ENCODE data around the gene JUN. TPM values are rescaled to one million over a fixed set of nuclear protein-coding genes. Genes with fewer than 3 reads are reported as not detected.

JUN gene
- total and polyA plus RNA-seq, 2 donors (not counting 3 experiments of a cell fraction or from before 2014, with no cell fraction given) = 88.3 to 89.3 TPM

DNA sequence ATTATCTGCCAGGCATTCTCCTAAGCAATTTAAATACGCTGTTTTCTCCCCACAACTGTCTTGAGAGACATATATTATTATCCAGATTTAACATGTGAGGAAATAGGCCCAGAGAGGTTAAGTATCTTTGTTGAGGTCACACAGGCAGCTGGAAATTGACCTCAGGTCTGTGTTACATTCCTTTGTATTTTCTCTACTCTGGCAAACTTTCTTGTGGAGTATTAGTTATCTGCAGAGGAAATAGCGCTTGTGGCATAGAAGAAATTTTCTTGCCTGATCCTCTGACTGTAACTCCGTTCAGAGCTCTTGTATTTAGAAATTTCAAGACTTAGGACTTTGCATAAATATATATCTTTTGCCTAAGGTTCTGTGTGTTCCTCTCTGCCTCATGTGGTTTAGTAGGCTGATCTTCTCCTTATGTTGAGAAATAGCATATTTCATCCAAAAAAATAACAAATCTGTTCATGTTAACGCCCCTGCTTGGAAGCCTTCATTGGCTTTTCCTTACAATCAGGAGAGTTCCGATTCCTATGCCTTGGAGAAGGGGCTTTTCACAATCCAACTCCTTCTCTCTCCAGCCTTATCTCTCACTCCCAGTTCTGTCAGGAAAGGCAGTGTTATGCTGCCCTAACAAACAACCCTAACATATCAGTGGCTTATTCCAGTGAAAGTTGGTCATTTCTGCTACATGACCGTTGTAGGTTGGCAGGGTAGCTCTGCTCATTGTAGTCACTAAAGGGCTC, 2.5 kb upstream of the JUN start:
- TF ChIP-seq GATA2 (IDR thresholded peaks at IDR 0.05; ENCODE audit: insufficient read depth, insufficient read length, low read depth, low read length) (peak; percentile 15), MYC (IDR thresholded peaks at IDR 0.05; ENCODE audit: low read depth, low read length) (no peak)
- ChIA-PET POLR2A (interaction anchor here (3.1 kb wide), 1 partner anchor 97 kb away, joined by 22 read pairs; no protein-coding TSS in a partner anchor), CTCF (interaction anchor here (1.0 to 3.4 kb wide), 11 partner anchors 28 to 973 kb away, joined by 3 to 23 read pairs (median 6); no protein-coding TSS in a partner anchor)
- H2AFZ ChIP-seq (ENCODE audit: low read depth, low read length) = peak overlapping the region; percentile 5
- H3K27ac ChIP-seq (ENCODE audit: insufficient read depth, low read depth, low read length) = peak overlapping the region; percentile 97
- H3K36me3 ChIP-seq (ENCODE audit: control insufficient read depth in 2 of 2, extremely low read depth in 1 of 2, insufficient read depth in 2 of 2, low read length in 2 of 2) = no peaks in the 10 kb centered on the region
- no peak overlapping the region for H3K9ac ChIP-seq (replicated peaks; ENCODE audit: extremely low read depth, insufficient read depth, low read length)
- FAIRE-seq = peak; percentile 46
- no TSS peak for BruUV-seq (replicated peaks)
- no peak overlapping the region for H3K4me2 ChIP-seq (ENCODE audit: insufficient read depth, low read length)
- intact Hi-C loops (cut with micrococcal nuclease) (no loop called here), dilution Hi-C loops (cut with MboI; ENCODE audit: extremely low pct_ligation_motif_present, low sequenced_read_pairs) (no loop called here)
- no peaks in the 10 kb centered on the region for H4K20me1 ChIP-seq (replicated peaks; ENCODE audit: control insufficient read depth, extremely low read depth, insufficient read depth, low read length)
- DNase-seq (ENCODE audit: low read depth, low spot score) = peak; percentile 49
- H3K4me3 ChIP-seq (replicated peaks in 1 of 3; ENCODE audit: insufficient read depth in 1 of 3, low read depth in 1 of 3, low read length in 3 of 3) = no peak overlapping the region
- no peaks in the 10 kb centered on the region for H3K27me3 ChIP-seq (ENCODE audit: control insufficient read depth in 2 of 2, insufficient read depth in 2 of 2, low read length in 2 of 2)
- no peaks in the 10 kb centered on the region for H3K9me3 ChIP-seq (replicated peaks; ENCODE audit: control insufficient read depth, insufficient read depth, low read length)
- H3K79me2 ChIP-seq (ENCODE audit: control insufficient read depth, insufficient read depth, low read length) = peaks cover 24% of the 10 kb centered on the region
- no peaks in the 10 kb centered on the region for H3K9me1 ChIP-seq (replicated peaks; ENCODE audit: control insufficient read depth, extremely low read depth, insufficient read depth, low read length)
- peaks cover 17% of the 10 kb centered on the region for H3K4me1 ChIP-seq (ENCODE audit: control insufficient read depth, extremely low read depth, insufficient read depth, low read length)

DNA sequence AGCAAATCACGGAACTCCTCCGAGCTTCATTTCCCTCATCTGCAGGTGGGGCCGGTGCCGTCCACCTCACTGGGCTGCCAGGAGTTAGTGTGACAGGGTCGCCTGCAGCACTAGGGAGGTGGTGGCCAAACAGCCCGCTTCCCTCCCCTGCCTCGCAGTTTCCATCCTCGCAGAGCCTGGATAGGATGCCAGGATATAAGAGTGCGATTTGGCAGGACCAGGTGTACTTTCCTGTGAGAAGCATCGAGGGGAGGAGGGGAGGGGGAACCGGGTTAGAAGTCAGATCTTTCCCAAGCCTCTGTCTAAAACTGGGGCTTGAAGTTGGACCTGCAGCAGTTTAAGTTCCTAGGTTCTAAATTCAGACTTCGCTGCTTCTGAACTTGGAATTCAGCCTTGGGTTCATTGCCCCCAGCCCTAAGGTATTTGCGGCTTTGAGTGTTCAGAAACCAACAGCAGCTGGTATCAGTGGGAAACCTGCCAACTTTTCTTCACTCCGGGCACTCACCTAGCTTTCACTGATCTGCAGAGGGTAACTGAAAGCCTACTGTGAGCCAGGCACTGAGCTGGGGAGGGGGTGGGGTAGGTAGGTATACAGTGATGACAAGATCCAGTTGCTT, 1.7 kb upstream of the JUN start:
- no peak for TF ChIP-seq POLR2AphosphoS5 (IDR thresholded peaks at IDR 0.05; ENCODE audit: insufficient read depth, low read depth, low read length)
- TF ChIP-seq FOS (IDR thresholded peaks at IDR 0.05; ENCODE audit: borderline replicate concordance, insufficient read depth, low read length) = no peak
- TF ChIP-seq, protein P1, sequence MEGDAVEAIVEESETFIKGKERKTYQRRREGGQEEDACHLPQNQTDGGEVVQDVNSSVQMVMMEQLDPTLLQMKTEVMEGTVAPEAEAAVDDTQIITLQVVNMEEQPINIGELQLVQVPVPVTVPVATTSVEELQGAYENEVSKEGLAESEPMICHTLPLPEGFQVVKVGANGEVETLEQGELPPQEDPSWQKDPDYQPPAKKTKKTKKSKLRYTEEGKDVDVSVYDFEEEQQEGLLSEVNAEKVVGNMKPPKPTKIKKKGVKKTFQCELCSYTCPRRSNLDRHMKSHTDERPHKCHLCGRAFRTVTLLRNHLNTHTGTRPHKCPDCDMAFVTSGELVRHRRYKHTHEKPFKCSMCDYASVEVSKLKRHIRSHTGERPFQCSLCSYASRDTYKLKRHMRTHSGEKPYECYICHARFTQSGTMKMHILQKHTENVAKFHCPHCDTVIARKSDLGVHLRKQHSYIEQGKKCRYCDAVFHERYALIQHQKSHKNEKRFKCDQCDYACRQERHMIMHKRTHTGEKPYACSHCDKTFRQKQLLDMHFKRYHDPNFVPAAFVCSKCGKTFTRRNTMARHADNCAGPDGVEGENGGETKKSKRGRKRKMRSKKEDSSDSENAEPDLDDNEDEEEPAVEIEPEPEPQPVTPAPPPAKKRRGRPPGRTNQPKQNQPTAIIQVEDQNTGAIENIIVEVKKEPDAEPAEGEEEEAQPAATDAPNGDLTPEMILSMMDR (IDR thresholded peaks at IDR 0.05; ENCODE audit: extremely low read depth in 1 of 2, insufficient read depth in 1 of 2, low read depth in 1 of 2, low read length in 2 of 2) = no peak
- TF ChIP-seq, protein P2, sequence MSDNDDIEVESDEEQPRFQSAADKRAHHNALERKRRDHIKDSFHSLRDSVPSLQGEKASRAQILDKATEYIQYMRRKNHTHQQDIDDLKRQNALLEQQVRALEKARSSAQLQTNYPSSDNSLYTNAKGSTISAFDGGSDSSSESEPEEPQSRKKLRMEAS (IDR thresholded peaks at IDR 0.05; ENCODE audit: insufficient read depth, insufficient read length) = no peak
- no peak for TF ChIP-seq EZH2 (IDR thresholded peaks at IDR 0.05; ENCODE audit: borderline replicate concordance, low read depth, low read length, severe bottlenecking)
- no peak for TF ChIP-seq MYC (IDR thresholded peaks at IDR 0.05; ENCODE audit: low read depth, low read length)
- TF ChIP-seq POLR2A (IDR thresholded peaks at IDR 0.05; ENCODE audit: low read depth, low read length) = no peak
- no peak for TF ChIP-seq GATA2 (IDR thresholded peaks at IDR 0.05; ENCODE audit: insufficient read depth, insufficient read length, low read depth, low read length)
- no peak for TF ChIP-seq JUN (IDR thresholded peaks at IDR 0.05; ENCODE audit: borderline replicate concordance, insufficient read depth, insufficient read length, low read depth)
- Histone ChIP-seq H3K79me2 (ENCODE audit: control insufficient read depth, insufficient read depth, low read length) (peaks cover 32% of the 10 kb centered on the region), H3K9ac (replicated peaks; ENCODE audit: extremely low read depth, insufficient read depth, low read length) (peak overlapping the region; percentile 99), H3K36me3 (ENCODE audit: control insufficient read depth in 2 of 2, extremely low read depth in 1 of 2, insufficient read depth in 2 of 2, low read length in 2 of 2) (no peaks in the 10 kb centered on the region), H3K9me1 (replicated peaks; ENCODE audit: control insufficient read depth, extremely low read depth, insufficient read depth, low read length) (no peaks in the 10 kb centered on the region), H3K9me3 (replicated peaks; ENCODE audit: control insufficient read depth, insufficient read depth, low read length) (no peaks in the 10 kb centered on the region), H4K20me1 (replicated peaks; ENCODE audit: control insufficient read depth, extremely low read depth, insufficient read depth, low read length) (no peaks in the 10 kb centered on the region), H3K4me3 (replicated peaks in 1 of 3; ENCODE audit: insufficient read depth in 1 of 3, low read depth in 1 of 3, low read length in 3 of 3) (peak overlapping the region in 2 of 3 experiments; percentile 67 to 69), H3K27ac (ENCODE audit: insufficient read depth, low read depth, low read length) (peak overlapping the region; percentile 97), H2AFZ (ENCODE audit: low read depth, low read length) (peak overlapping the region; percentile 4), H3K4me1 (ENCODE audit: control insufficient read depth, extremely low read depth, insufficient read depth, low read length) (peaks cover 23% of the 10 kb centered on the region), H3K27me3 (ENCODE audit: control insufficient read depth in 2 of 2, insufficient read depth in 2 of 2, low read length in 2 of 2) (no peaks in the 10 kb centered on the region), H3K4me2 (ENCODE audit: insufficient read depth, low read length) (peak overlapping the region; percentile 57)
- dilution Hi-C loops (cut with MboI; ENCODE audit: extremely low pct_ligation_motif_present, low sequenced_read_pairs) (no loop called here), intact Hi-C loops (cut with micrococcal nuclease) (loop anchor here (1.0 to 2.0 kb wide), 5 partner anchors 291 to 914 kb away; no protein-coding TSS in a partner anchor)
- no TSS peak for BruUV-seq (replicated peaks)
- no peak for FAIRE-seq
- no peak for DNase-seq (ENCODE audit: low read depth, low spot score)
- ChIA-PET POLR2A (interaction anchor here (0.6 to 3.1 kb wide), 4 partner anchors 19 to 990 kb away, joined by 6 to 22 read pairs (median 14); no protein-coding TSS in a partner anchor), CTCF (interaction anchor here (1.0 to 3.4 kb wide), 12 partner anchors 29 to 974 kb away, joined by 3 to 23 read pairs (median 6); no protein-coding TSS in a partner anchor)

Data from endothelial cell of umbilical vein (primary cell).